ENCODE measurements around the gene ART4.
A peak's percentile ranks its signal among the peaks of the same experiment; 100 is the strongest.

The ART4 gene

DNA sequence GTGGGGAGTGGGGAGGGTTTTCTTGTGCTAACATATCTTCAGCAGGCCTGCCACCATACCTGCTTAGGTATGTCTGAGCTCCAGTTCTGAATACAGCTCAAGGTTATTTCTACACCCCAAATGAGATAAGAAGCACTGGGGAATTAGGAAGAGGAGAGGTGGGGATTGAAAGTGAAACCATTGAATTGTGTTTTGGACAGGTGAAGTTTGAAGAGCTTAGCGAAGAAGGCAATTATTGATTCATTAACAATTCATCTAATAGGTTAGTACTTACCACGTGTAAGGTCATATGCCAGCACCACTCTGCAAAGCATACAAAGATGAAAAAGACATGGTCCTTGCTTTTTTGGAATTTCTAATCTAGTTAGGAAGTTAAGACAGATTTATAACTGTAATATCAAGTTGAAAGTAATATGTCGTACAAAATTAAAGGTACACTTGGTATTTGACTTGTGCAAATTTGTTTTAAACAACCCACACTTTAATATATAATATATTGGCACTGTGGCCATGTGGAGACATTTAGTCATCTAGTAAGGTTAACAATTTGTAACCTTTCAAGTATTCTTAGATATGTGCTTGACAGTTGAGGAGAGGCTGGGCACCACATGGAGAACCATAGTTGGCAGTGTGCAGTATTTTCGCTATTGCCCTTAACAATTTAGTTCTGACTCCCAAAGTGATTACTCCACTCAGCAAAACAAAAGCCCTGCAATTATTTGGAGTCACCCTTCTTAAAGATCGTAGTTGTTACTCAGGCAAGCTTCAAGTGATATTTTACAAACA, 33.0 kb downstream of the ART4 start:
- DNase-seq (ENCODE audit: low spot score) = no peak

DNA sequence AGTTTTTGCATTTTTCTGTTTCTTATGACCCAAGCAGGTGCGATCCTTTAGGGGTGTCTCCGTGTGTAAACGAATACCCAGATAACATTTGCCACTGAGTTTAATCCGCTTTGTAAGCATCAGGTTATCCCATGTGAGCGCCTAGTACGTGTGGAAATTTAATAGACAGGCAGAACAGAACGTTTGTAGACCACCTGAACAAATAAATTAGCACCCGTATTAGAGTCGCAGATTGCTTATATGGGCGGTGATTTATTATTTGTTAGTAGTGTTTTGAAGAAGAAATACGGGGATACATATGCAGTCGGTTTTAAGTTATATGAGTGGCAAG, 39.5 kb downstream of the ART4 start:
- DNase-seq (ENCODE audit: low spot score) = no peak

DNA sequence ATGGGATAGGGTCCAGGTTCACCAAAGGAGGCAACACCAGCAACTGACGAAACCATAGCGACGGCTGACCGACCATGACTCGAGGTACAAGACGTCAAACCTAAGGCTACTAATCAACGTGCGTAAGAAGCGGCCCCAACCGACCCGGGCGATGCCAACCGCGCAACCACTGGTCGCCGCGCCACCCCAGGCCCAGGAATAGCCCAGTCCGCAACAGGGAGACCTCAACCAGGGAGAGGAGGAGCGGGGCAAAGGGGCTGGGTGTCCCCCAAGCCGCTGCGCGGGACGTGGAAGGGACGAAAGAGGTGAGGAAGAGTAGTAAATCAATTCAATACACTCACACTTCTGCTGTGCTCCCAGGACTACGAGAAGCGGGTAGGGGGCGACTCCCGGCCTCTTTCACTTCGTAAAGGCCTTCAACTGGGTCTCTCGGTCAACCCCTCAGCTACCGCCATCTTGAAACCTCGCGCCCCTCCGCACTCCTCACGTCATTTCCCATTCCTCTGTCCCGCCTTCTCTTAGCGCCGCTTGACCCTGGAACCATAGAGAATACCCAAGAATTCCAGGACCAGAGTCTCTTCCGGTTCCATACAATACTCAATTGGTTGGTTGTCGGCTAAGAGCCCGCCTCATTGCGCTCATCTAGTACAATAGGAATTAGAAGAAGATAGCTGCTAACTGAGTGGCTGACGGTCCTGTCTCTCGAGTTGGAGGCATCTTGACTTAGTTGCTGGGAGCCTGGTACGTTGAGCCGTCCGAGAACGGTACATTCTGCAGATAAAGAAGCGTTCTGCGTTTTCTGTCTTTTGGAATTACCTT, 40.1 kb downstream of the ART4 start, which contains the start of the genes C12orf60 and WBP11:
Gene C12orf60 (plus strand): TSS at position 660 of the 819 bp plus-strand sequence. CDS start 19,266 bp downstream, outside the sequence.
Gene WBP11 (minus strand): TSS at position 468 of the 819 bp plus-strand sequence. CDS start 2,095 bp downstream, outside the sequence.
- peak; percentile 99 for DNase-seq (ENCODE audit: low spot score)

DNA sequence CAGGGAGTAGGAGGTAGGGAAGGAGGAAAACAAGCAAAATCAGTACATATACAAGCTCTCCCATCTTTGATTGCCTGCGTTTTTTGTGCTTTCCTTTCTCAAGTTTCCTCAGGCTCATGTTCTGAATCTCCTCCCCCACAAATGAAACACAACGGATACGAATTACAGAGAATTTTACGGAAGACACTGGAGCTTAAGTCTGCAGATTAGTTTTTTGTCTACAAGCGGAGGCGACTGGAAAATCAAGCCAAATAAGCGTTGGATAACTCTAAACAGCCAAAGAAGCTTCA, 40.7 kb downstream of the ART4 start:
- no peak for DNase-seq (ENCODE audit: low spot score)

DNA sequence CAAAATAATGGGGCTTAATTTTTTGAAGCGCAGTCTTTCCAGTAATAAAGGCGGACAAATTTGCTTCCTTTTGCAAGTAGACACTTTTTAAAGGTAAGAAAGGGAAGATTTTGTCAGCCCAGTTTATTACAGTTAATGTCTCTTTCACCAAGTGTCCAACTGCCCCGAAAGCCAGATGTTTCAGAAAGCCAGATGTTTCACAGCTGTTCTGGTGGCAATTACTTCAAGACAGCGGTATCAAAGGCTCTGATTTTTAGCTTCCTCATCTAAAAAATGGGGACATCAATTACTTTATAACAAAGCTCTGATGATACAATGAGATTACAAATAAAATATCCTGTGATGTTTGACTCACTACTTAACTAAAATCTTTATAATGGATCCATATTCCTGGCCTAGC, 41.1 kb downstream of the ART4 start:
- DNase-seq (ENCODE audit: low spot score) = no peak

DNA sequence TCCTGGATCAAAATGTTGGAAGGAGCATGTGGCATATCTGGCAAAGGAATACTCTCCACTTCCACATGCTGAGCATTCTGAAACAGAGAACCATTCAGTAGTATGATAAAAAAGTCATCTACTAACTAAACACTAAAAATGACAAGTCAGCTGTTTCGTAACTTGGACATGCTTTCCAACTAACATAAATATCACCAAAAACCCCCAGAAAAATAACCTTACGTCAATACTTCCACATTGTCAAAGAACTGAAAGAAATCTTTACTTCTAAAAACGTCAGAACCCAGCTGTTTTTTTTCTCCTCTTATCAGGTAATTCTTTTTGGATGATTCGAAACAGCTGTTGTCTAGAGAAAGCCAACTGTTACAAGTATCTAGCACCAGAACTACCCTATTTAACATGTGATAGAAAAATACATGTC, 48.3 kb downstream of the ART4 start:
- no peak for DNase-seq (ENCODE audit: low spot score)

DNA sequence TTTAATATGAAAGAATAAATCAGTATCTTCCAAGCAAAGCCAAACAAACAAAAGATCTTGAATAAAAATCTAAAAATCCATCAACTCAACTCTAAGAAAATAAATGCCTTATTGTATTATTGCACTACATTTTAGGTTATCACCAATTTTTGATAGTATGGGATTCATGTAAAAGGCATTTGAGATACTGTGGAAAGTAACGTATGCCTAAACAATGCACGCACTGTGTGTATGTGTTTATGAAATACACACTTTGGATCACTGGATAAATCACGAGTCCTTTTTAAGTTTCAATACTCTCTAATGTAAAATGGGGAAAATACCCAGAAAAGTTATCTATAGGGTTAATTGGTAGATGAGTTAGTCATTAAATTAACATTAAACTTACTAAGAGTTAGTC, 57.8 kb downstream of the ART4 start:
- no peak for DNase-seq (ENCODE audit: low spot score)

DNA sequence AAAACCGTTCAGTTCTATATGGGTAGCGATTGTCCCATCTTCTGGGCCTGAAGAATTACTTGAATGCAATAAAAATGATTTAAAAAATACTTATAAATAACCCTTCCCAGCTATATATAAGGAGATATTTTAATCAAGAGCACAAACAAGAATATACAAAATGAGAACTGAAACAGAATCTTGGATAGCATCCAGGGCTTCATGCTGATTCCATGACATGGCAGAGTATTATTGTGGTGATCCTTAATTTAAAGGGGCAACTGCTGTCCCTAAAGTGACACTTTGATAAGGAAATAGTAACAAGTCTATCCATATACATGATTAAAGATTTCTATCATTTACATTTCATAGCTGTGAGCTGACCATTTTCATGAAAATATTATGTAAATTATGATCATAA, 58.9 kb downstream of the ART4 start:
- DNase-seq (ENCODE audit: low spot score) = no peak

DNA sequence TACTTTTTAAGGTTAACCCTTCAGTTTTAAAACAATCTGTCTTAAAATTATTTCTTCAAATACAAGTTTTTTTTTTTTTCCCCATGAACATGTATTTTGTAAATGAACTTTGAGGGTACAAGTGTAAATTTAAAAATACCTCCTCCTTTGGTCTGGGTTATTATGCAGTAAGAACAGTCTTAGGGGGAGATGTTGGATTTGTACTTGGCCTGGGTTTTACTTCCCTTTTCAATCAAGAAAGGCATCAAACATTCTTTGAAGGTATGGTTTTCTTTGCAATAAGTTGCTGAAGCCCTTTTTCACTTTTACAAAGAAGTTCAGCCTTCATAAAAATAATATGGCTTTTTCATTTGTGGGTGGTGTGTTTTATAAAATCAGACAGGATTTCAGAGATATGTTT, 60.6 kb downstream of the ART4 start:
- no peak for DNase-seq (ENCODE audit: low spot score)

DNA sequence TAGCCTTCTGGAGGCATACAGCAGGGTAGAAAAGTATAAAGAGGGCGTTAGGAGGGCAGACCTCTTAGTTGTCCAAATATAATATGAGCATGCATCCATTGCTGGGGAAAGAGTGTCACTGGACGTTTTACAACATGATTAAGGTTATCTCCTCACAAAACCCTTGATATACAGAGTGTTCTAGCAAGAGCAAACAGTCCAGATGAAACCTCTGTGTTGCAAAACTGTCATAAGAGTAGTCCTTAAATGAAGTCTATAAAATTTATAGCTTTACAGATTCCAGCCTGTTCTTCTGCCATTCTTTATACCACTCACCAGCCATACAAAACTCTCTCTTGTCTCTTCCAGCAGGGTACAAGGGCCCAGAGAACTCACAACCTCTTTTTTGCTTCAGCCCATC, 61.8 kb downstream of the ART4 start:
- DNase-seq (ENCODE audit: low spot score) = no peak

DNA sequence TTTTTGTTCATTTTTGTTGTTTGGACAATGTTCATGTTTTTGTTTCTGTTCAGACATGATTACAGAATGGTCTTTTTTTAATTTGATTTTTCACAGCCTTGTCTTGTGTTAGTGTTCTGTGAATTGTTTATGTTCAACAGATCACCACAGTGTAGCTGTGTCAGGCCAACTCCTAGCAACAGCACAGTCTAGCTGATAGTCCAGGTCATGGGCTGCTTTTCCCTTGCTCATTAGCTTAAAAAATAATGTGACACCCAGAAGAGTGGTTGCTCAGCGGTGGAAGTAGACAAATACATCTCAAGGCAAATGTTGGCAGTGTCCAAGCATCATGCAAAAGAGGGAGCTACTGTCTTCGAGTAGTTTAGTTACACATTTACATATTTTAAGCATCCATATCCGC, 62.5 kb downstream of the ART4 start:
- DNase-seq (ENCODE audit: low spot score) = no peak

DNA sequence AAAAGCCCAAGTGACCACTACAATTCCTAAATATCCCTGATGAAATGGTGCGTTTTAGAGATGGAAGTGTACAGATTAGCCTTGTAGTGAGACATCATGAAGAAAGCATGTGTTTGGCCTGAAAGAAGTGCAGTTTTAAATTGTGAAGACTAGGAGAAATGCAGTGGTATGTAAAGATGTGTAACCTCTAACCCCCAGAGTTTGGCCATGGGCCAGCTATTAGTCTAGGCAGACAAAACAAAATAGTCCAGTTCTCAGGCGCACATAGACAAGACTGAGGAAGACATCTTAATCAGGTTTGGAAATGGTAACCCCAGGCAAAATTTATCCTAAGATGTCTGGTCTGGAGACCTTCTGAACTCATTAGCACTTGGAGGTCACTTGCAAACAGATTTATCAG, 63.5 kb downstream of the ART4 start:
- no peak for DNase-seq (ENCODE audit: low spot score)

DNA sequence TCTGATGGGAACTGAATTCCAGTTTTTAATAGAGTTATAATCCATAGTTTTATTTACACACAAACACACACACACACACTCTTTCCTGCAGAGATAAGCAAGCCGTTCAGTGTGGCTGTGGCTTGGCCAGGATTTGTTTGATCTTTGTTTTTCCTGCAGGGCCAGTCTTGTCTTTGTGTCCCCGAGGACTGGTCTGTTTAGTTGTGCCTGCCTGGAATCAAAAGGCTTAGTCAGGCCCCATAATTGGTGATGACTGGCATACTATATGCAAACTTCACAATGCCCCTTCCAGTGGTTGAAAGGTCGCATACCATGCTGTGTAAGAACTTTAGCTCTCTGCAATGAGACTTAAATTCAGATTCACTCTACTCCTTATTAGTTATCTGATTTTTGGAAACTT, 66.1 kb downstream of the ART4 start:
- DNase-seq (ENCODE audit: low spot score) = peak; percentile 4

DNA sequence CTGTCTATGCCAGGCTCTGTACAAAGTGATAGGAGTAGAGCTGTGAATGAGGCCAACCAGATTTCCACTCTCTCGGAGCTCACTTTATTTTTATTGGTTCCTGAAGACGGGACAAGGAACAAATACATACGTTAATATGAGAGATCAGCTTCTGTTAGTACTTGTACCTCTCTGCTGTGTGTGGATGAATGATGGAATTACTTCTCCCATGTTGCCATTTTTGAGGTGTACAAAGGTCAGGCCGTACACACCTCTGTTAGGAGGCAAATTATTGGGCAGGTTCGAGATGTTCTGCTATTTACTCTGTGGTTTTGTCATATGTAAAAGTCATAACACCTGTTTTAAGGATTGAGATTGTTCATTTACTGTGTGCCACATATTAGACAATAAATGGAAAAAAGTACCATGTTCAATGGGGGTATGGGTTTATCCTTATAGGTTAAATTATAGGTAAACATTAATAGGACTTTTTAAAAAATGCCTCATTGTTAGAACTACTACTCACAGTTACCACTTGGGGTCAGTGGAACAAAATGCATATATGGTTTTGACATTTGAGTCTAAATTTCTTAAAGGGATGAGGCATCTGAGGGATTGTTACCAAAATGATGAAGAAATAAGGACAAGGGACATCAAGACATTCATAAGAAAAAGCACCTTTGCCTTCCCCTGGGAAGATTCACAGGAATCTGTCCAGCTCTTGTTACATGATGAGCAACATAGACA, 66.9 kb downstream of the ART4 start:
- no peak for DNase-seq (ENCODE audit: low spot score)

DNA sequence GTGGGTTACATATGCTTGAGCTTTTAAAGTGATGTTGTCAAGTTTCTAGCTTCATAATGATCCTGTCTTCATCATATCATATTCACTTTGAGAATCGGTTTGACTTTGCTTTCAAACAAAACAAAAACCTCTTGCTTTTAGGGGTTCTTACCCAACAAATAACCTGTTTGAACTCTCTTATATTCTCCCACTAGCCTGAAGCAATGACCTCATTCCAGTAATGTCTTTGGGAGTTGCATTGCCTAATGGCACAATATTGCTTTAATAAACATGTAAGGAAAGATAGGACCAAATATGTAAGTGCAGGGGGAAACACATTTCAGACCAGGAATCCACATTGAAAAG, 67.7 kb downstream of the ART4 start:
- no peak for DNase-seq (ENCODE audit: low spot score)

Data from kidney tubule cell (primary cell).